GM23248 (cell line): ENCODE measurements around the gene MBP.

Experiments used
- EZH2 ChIP-seq: fragments of 200-600 bp; sonication (generic); IDR thresholded peaks from 2 replicates; pipeline ENCODE4 v1.6.1; 2018; ENCODE audit warnings: antibody characterized with exemption, mild to moderate bottlenecking; ENCODE audit not compliant: insufficient read depth, poor library complexity, severe bottlenecking
- EZH2phosphoT487 ChIP-seq: fragments of 200-600 bp; sonication (generic); IDR thresholded peaks from 2 replicates; pipeline ENCODE4 v1.6.1; 2018; ENCODE audit warnings: antibody characterized with exemption, moderate library complexity, mild to moderate bottlenecking, low read depth; ENCODE audit not compliant: insufficient read depth

- no peak for TF ChIP-seq EZH2phosphoT487
- TF ChIP-seq EZH2 = no peak
Observed at GRCh38 chr18:76993573-76993972, 139.0 kb downstream of the MBP start.
